Heart right ventricle (tissue), 16 donors: ENCODE data around the gene POU3F4. TPM values are rescaled to one million over a fixed set of nuclear protein-coding genes. Genes with fewer than 3 reads are reported as not detected.

ENCODE experiments used
- ATAC-seq, 8 donors: fragments of 200-7000 bp; cut with Tn5 transposase; one replicate each; pipeline ENCODE4 v1.9.1; 2020; ENCODE audit warnings: mild to moderate bottlenecking in 8 of 8, moderate library complexity in 8 of 8, moderate number of reproducible peaks in 1 of 8
- DNase-seq, 2 donors: peaks; one replicate each; pipeline ENCODE4 v3.0.0-alpha.2; 2020
- H3K27ac ChIP-seq, 10 donors: fragments of 200-600 bp; sonication (generic) in 2 of 10; one replicate each; pipeline versions ENCODE4 v1.5.0 to v1.8.0; 2020 to 2022; ENCODE audit warnings: mild to moderate bottlenecking in 3 of 10
- H3K27me3 ChIP-seq, 7 donors: fragments of 200-600 bp; one replicate each; pipeline ENCODE4 v1.8.0; 2021 to 2022; ENCODE audit warnings: mild to moderate bottlenecking in 2 of 7
- H3K36me3 ChIP-seq, 9 donors: fragments of 200-600 bp; sonication (generic) in 1 of 9; one replicate each; pipeline versions ENCODE4 v1.5.0 to v1.8.0; 2020 to 2022; ENCODE audit warnings: mild to moderate bottlenecking in 2 of 9
- H3K4me1 ChIP-seq, 9 donors: fragments of 200-600 bp; sonication (generic) in 1 of 9; one replicate each; pipeline versions ENCODE4 v1.5.0 to v1.8.0; 2020 to 2022; ENCODE audit warnings: mild to moderate bottlenecking in 4 of 9
- H3K4me3 ChIP-seq, 10 donors: fragments of 200-600 bp; sonication (generic) in 2 of 10; one replicate each; pipeline versions ENCODE4 v1.5.0 to v1.8.0; 2020 to 2022; ENCODE audit warnings: mild to moderate bottlenecking in 7 of 10, moderate library complexity in 2 of 10
- H3K9me3 ChIP-seq, 11 donors: fragments of 200-600 bp in 10 of 11; sonication (generic) in 2 of 11; one replicate each; pipeline versions ENCODE4 v1.5.0 to v1.8.0; 2013 to 2022; ENCODE audit warnings: mild to moderate bottlenecking in 2 of 11, control low read depth in 1 of 11, moderate library complexity in 1 of 11
- WGBS, 2 donors: extraction: QIAGEN DNeasy Blood & Tissue Kit; methylation state at CpG; one replicate each; pipeline ENCODE4 v1.1.7; 2013; ENCODE audit warnings: inconsistent platforms in 1 of 2; 5-methylcytosine and 5-hydroxymethylcytosine counted together
- intact Hi-C, 10 donors: fragments of 100-400 bp; cut with DNase I; formaldehyde crosslinking; loops; one replicate each; pipeline versions ENCODE4 v1.11.1 to v1.14.2; 2022
- polyA plus RNA-seq, 2 donors: library from polyadenylated mRNA; stranded (reverse); fragments of 200-250 nt; gene quantifications; one replicate each; pipeline ENCODE4 v1.2.3, GENCODE V29; 2013
- total RNA-seq, 10 donors: library from RNA; stranded (reverse); fragmentation: NEBNext Ultra II Directional in 3 of 10; extraction: Animal tissue kit (Norgen Biotek cat#: 25700) in 3 of 10; gene quantifications; one replicate each; pipeline versions ENCODE4 v1.2.1 to v1.2.4, GENCODE V29; 2021 to 2023
- TF ChIP-seq, protein P1 (sequence below), 9 donors: fragments of 200-600 bp; sonication (generic) in 2 of 9; IDR thresholded peaks; one replicate each; pipeline versions ENCODE4 v1.5.0 to v1.8.0; 2021 to 2022; ENCODE audit warnings: antibody characterized with exemption in 9 of 9, mild to moderate bottlenecking in 5 of 9, moderate library complexity in 1 of 9
- donor health status: Arrhythmogenic right ventricular cardiomyopathy.
- donor health status: ischemic (EF 13 %, LVEDD 7.1; RV severe dilation, severe dysfunction).
- donor health status: healthy with polysubstance abuse.
- donor health status: DM: no; HTN: yes; CAD: no.
- donor health status: DM: no; HTN: no; CAD: no.
- donor health status: ischemic (EF 25% LVEDD 6.9; RV normal size, moderate dysfunction).
- donor health status: ischemic (EF 25% LVEDD 5.7; RV mildly dilated, moderate dysfunction).
- donor health status: healthy.
- donor health status: DM: yes; HTN: yes; CAD: no.
- donor health status: Ischemic cardiomyopathy.
- donor health status: ischemic (EF 35%, LVEDD 5.7; RV mildly dilated, moderate dysfunction).
- donor health status: nonischemic (EF 11% LVEDD 7.7; RV severe dilation, severe dysfunction).
- donor health status: DM: yes; HTN: yes; CAD: no.
- donor health status: PGD.
- donor health status: ischemic (EF 29% LVEDD 5.4; RV normal size, mild dysfunction).
- donor health status: nonischemic (EF 23%, LVEDD 6.1; RV moderate dilation, normal function).

POU3F4 gene
- total and polyA plus RNA-seq, 12 donors, result not detected

DNA sequence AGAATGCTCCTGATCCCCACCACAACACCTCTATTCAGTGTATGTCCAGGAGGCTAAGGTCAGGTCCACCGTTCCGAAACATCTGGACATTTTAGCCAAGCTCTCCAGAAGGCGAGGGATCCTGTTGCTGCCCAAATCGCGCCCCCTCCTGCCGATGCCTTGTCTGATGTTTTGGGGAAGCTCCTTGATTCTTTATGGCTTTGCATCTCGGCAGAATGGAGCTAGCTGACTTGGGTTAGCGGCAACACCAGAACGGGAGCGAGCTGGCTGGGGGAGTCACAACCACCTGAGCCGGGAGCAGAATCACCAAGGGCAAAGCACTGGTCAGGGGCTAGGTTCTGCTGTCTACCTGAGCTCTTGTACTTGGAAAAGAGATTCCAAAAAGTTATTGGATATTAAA, 6.6 kb upstream of the POU3F4 start:
- 2% methylated on average over 11 of the region's 11 CpGs for WGBS, 2 donors
- DNase-seq (no peak), ATAC-seq (no peak)
- Histone ChIP-seq H3K27ac (no peak overlapping the region), H3K36me3 (no peaks in the 10 kb centered on the region), H3K4me1 (no peaks in the 10 kb centered on the region), H3K4me3 (no peak overlapping the region), H3K9me3 (no peaks in the 10 kb centered on the region), H3K27me3 (peaks cover 0 to 70% (median 18%) of the 10 kb centered on the region in 7 donors)
- intact Hi-C loops, result no loop called here
- TF ChIP-seq, protein P1, sequence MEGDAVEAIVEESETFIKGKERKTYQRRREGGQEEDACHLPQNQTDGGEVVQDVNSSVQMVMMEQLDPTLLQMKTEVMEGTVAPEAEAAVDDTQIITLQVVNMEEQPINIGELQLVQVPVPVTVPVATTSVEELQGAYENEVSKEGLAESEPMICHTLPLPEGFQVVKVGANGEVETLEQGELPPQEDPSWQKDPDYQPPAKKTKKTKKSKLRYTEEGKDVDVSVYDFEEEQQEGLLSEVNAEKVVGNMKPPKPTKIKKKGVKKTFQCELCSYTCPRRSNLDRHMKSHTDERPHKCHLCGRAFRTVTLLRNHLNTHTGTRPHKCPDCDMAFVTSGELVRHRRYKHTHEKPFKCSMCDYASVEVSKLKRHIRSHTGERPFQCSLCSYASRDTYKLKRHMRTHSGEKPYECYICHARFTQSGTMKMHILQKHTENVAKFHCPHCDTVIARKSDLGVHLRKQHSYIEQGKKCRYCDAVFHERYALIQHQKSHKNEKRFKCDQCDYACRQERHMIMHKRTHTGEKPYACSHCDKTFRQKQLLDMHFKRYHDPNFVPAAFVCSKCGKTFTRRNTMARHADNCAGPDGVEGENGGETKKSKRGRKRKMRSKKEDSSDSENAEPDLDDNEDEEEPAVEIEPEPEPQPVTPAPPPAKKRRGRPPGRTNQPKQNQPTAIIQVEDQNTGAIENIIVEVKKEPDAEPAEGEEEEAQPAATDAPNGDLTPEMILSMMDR (IDR thresholded peaks at IDR 0.05), result no peak

DNA sequence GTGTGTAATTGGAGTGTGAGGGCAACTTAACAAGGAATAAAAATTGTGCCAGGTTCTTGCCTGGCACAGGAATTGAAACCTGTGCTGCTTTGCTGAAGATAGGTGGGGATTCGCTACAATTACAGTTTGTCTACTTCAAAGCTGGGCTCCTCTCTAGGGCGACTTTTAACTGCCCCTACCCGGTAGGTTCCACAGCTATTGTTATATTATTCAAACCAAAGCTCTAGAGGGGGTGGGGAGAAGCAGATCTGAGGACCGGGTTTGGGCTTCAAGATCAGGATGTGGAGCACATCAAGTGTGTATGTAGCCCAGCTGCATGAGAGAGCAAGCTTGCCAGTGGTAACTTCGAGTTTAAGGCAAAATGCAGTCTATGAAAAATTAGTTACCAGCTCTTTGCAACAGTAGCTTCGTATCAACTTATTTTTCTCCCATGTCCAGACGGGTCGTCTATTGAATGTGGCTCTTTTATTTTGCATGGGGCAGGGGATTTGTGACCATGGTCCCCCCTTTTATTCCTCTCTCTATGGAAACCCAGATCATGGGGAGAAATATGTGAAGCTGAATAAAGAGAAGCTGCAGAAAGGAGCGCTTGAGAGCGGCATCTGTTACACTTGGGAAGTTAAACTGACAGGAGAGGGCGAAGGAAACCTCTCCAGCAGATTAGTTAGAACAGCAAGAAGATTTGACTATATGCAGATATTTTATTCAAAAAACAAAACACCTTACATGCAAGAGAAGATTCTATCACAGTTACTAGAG, 3.2 kb upstream of the POU3F4 start:
- Histone ChIP-seq H3K27ac (no peak overlapping the region), H3K4me3 (no peak overlapping the region), H3K4me1 (peaks cover 0 to 3% (median 0%) of the 10 kb centered on the region in 9 donors), H3K36me3 (no peaks in the 10 kb centered on the region), H3K27me3 (peaks cover 0 to 97% (median 44%) of the 10 kb centered on the region in 7 donors), H3K9me3 (peaks cover 0 to 10% (median 0%) of the 10 kb centered on the region in 11 donors)
- 1 to 4% methylated on average over 11 of the region's 11 CpGs for WGBS, 2 donors
- ATAC-seq, result no peak
- intact Hi-C loops, result no loop called here
- DNase-seq, result no peak
- TF ChIP-seq, protein P1 (IDR thresholded peaks at IDR 0.05), result no peak

DNA sequence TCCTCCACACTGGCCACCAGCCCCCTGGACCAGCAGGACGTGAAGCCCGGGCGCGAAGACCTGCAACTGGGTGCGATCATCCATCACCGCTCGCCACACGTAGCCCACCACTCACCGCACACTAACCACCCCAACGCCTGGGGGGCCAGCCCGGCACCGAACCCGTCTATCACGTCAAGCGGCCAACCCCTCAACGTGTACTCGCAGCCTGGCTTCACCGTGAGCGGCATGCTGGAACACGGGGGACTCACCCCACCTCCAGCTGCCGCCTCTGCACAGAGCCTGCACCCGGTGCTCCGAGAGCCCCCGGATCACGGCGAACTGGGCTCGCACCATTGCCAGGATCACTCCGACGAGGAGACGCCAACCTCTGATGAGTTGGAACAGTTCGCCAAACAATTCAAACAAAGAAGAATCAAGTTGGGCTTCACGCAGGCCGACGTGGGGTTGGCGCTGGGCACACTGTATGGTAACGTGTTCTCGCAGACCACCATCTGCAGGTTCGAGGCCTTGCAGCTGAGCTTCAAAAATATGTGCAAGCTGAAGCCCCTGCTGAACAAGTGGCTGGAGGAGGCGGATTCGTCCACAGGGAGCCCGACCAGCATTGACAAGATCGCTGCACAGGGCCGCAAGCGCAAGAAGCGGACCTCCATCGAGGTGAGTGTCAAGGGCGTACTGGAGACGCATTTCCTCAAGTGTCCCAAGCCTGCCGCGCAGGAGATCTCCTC, 600 bp downstream of the POU3F4 start:
- intact Hi-C loops, result no loop called here
- DNase-seq, result no peak
- no peak for ATAC-seq
- Histone ChIP-seq H3K4me3 (no peak overlapping the region), H3K36me3 (no peaks in the 10 kb centered on the region), H3K27ac (no peak overlapping the region), H3K9me3 (peaks cover 0 to 10% (median 0%) of the 10 kb centered on the region in 11 donors), H3K4me1 (peaks cover 0 to 3% (median 0%) of the 10 kb centered on the region in 9 donors), H3K27me3 (peaks cover 0 to 100% (median 55%) of the 10 kb centered on the region in 7 donors)
- 1 to 3% methylated on average over 41 to 50 of the region's 50 CpGs for WGBS, 2 donors
- TF ChIP-seq, protein P1 (IDR thresholded peaks at IDR 0.05), result no peak

DNA sequence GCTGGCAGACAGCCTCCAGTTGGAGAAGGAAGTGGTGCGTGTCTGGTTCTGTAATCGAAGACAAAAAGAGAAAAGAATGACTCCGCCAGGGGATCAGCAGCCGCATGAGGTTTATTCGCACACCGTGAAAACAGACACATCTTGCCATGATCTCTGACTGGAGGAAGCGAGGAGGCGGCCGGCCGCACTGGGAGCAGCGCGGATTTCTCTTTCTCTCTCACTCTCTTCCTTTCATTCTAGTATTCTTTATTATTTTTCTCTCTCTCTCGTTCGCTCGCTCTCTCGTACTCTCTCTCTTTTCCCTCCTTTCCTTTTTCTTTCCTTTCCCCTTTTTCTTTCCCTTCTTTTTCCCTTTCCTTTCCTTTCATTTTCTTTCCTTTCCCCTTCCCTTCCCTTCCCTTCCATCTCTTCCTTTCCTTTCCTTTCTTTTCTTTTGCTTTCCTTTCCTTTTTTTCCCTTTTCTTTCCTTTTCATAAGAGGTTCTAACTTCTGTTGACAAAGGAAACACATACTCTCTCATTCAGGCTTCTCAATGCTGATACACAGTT, 1.2 kb downstream of the POU3F4 start:
- intact Hi-C loops, result no loop called here
- Histone ChIP-seq H3K27me3 (peaks cover 0 to 99% (median 50%) of the 10 kb centered on the region in 7 donors), H3K4me3 (peak overlapping the region in 1 of 10 donors; percentile 5), H3K4me1 (peaks cover 0 to 3% (median 0%) of the 10 kb centered on the region in 9 donors), H3K36me3 (no peaks in the 10 kb centered on the region), H3K9me3 (peaks cover 0 to 10% (median 0%) of the 10 kb centered on the region in 11 donors), H3K27ac (no peak overlapping the region)
- DNase-seq (no peak), ATAC-seq (no peak)
- 4 to 8% methylated on average over 12 to 16 of the region's 16 CpGs for WGBS, 2 donors
- TF ChIP-seq, protein P1 (IDR thresholded peaks at IDR 0.05), result no peak
